Mononuclear cell (primary cell): Measurements from ENCODE around the gene FOXL1. TPM values are rescaled to one million over a fixed set of nuclear protein-coding genes. Genes with fewer than 3 reads are reported as not detected.

Experiments
- H3K27me3 ChIP-seq: 2 replicates; pipeline ENCODE4 v1.6.0; 2011; ENCODE audit warnings: low read length, control low read depth; ENCODE audit not compliant: insufficient read depth
- H3K4me1 ChIP-seq: 2 replicates; pipeline ENCODE4 v1.5.1; 2011; ENCODE audit warnings: mild to moderate bottlenecking, low read length, control low read depth; ENCODE audit not compliant: insufficient read depth
- H3K4me3 ChIP-seq: 2 replicates; pipeline ENCODE4 v1.5.1; 2011; ENCODE audit warnings: mild to moderate bottlenecking, low read length, moderate library complexity
- H3K9me3 ChIP-seq: 2 replicates; pipeline ENCODE4 v1.5.1; 2011; ENCODE audit warnings: low read depth, mild to moderate bottlenecking, control low read depth, low read length
- total RNA-seq: library from RNA; depleted of rRNA; stranded (reverse); fragments of >200 nt; gene quantifications from one replicate; pipeline ENCODE4 v1.2.3, GENCODE V29; 2012

FOXL1 gene
- total RNA-seq, 1 donor: not detected

DNA sequence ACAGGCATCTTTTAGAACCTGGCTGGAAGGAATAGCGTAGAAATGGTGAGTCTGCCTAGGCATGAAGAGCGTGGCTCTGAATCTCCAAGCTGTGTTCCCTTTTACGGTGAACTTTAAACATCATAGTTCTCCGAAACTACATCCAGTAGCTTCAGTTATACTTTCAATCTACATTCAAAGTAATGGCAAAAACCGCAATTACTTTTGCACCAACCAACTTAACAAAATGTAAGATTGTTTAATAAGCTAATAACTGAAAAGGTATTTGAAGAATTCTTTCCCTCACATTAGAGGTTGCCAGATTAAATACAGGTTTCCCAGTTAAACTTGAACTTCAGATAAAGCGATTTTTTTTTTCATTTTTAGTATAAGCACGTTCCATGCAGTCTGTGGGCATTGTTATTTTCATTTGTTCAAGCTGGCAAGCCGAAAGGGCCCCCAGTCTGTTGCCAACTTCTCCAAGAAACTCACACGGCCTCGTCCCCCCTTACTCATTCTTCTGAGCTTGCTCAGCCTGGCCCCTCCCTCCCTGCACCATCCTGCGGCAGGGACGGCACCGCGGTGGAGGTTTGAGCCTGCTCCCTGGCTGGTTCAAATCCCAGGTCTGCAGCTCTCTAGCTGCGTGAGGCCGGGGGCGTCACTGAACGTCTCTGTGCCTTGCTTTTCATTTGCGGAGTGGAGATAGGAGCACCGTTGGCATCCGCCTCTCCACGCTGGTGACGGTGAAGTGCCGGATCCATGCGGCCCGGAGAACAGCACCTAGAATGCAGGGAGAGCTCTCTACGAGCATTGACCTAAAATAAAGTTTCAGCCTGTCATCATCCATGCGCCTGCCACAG, 19.8 kb upstream of the FOXL1 start:
- Histone ChIP-seq H3K4me1 (peaks cover 16% of the 10 kb centered on the region), H3K9me3 (no peaks in the 10 kb centered on the region), H3K4me3 (no peak overlapping the region), H3K27me3 (peaks cover 5% of the 10 kb centered on the region)

DNA sequence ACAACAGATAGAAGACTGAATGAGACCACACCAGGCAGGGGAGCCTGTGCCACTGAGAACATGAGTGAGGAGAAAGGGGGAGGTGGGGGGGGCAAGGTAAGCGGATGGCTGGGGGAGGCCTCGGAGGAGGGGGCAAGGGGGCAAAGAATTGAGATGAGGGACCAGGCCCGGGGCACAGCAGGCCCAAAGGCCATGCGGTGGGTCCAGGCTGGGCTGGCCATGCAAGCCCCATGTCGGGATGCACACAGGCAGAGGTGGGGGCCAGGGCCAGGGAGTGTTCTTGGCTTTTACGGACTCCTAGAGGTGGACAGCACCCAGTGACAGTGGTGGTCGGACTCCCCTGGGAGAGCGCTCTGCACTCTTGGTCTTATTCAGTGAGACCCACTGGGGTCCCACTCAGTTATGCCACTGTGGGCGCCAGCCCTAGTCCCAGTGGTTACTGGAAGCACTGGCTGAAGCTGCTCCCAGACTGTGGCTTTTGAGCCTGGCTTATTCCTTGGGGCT, 18.5 kb upstream of the FOXL1 start:
- no peak overlapping the region for H3K4me3 ChIP-seq
- peaks cover 13% of the 10 kb centered on the region for H3K4me1 ChIP-seq
- H3K27me3 ChIP-seq: peaks cover 15% of the 10 kb centered on the region
- no peaks in the 10 kb centered on the region for H3K9me3 ChIP-seq

DNA sequence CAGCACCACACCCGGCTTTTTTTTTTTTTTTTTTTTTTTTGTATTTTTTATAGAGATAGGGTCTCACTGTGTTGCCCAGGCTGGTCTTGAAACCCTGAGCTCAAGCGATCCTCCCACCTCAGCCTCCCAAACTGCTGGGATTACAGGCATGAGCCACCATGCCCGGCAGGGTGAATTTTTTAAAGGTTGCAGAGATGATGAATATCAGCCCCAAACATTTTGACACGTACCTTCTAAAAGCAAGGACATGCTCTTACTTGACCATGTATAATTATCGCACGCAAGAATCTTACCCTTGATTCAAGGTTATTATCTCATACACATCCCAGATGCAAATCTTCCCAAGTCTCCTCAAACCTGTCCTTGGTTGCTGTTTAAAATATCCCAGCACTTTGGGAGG, 16.0 kb upstream of the FOXL1 start:
- Histone ChIP-seq H3K4me1 (peaks cover 21% of the 10 kb centered on the region), H3K4me3 (no peak overlapping the region), H3K9me3 (no peaks in the 10 kb centered on the region), H3K27me3 (peaks cover 37% of the 10 kb centered on the region)

DNA sequence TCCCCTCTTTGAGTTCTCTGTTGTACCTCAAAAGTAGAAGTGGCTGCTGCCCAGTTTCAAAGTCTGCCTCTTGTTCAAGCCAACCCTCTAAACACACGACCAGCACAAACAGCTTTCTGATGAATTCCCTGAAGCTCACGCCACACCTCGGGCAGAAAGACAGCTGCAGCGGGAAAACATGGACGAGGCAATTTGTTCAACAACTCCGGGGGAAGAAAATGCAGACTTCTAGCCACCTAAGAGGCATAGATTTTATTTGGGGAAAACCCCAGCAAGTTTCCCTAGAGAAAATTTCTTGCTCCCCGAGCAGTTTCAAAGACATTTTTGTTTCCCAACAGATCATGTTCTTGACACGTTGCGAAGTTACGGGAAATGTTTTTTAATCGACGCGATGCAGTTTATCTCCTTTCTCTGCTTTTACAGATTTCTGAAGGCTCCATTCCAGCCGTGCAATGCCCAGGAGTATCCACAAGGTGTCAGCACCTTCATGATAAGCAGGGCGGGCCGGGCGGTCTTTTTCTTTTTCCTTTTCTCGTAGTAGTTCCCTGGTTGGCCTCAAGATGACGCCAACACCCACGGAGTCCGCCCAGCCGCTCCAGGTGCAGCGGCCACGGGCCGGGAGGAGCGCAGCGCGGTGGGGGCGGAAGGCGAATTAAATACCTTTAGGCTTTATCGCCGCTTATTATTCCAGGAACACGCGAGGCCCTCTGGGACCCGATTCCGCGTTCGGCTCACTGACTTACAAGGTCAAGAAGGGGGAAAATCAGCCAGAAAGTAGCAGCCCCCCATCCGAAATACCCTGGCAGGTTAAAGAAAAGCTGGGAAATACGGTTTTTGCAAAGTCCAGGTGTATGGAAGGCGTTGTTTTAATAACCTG, 14.6 kb upstream of the FOXL1 start:
- peaks cover 44% of the 10 kb centered on the region for H3K27me3 ChIP-seq
- no peak overlapping the region for H3K4me3 ChIP-seq
- peaks cover 21% of the 10 kb centered on the region for H3K4me1 ChIP-seq
- H3K9me3 ChIP-seq: no peaks in the 10 kb centered on the region

DNA sequence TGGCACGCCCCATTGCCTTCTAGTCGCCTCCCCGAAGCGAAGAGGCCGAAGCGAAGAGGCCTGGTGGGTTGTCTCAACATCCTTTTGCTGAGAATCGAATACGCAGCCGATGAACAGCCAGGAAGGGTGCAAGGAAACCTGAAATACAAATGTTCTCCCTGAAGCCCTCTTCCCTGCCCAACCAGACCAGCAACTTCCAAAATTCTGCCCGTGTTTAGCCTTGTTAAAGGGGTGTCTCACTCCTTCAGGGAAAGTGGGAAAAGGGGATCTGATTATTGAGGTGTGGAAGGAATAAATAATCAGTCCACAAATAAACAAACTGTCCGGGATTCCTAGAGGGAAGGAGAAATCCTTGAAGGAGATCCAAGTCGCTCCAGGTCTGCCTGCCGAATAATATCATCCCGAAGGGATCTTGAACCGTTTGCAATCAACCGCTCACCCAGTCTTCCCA, 13.1 kb upstream of the FOXL1 start:
- H3K9me3 ChIP-seq: no peaks in the 10 kb centered on the region
- peaks cover 21% of the 10 kb centered on the region for H3K4me1 ChIP-seq
- H3K4me3 ChIP-seq: no peak overlapping the region
- H3K27me3 ChIP-seq: peaks cover 59% of the 10 kb centered on the region

DNA sequence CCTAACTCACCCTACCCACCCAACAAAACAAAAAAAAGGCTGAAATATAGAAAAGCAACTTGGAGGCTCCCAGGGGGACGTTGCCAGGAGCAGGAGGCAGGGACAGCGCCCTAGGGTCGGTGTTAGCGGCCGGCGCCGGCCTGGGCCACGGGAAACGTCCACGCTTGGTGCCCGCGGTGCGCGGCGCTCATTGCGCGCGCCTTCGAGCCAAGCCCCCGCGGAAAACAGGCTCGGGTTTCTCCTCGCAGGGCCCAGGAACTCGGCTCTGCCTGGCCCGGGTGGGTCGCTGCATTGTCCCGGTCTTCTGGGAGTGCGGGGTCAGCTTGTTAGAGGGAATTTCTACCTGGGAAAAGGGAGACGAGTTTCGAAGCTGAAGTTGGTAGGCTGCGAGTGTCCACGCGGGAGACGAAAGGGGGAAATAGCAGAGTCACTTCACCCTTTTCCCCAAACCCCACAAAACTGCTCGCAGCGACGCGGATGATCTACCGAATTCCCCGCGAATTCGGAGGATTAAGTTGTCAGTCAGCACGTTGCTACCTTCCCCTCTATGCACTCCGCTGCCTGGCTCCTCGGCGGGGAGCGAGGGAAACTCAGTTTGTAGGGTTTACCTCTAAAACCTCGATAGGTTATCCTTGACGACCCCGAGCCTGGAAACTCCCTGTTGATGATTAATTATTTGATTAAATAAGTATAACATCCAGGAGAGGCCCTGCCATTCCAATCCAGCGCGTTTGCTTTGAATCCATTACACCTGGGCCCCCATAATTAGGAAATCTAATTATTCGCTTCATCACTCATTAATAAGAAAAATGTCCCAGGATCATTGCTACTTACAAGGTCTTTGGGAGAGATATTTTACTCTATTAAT, 12.5 kb upstream of the FOXL1 start:
- Histone ChIP-seq H3K4me3 (no peak overlapping the region), H3K4me1 (peaks cover 21% of the 10 kb centered on the region), H3K27me3 (peaks cover 66% of the 10 kb centered on the region), H3K9me3 (no peaks in the 10 kb centered on the region)

DNA sequence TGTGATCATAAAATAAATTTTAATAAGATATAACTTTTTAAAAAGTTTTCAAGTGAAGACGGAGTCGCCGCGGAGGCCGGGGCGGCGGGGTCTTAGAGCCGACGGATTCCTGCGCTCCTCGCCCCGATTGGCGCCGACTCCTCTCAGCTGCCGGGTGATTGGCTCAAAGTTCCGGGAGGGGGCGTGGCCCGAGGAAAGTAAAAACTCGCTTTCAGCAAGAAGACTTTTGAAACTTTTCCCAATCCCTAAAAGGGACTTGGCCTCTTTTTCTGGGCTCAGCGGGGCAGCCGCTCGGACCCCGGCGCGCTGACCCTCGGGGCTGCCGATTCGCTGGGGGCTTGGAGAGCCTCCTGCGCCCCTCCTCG, 11.8 kb upstream of the FOXL1 start, which contains the start of gene FOXC2:
Gene FOXC2, plus strand, starts transcription at position 229 of the 365 bp plus-strand sequence. CDS start 507 bp downstream, outside the sequence.
- H3K4me3 ChIP-seq: no peak within 1 kb of the TSS
- H3K9me3 ChIP-seq: no peaks in the 10 kb centered on the region
- peaks cover 21% of the 10 kb centered on the region for H3K4me1 ChIP-seq
- H3K27me3 ChIP-seq: peaks cover 73% of the 10 kb centered on the region

DNA sequence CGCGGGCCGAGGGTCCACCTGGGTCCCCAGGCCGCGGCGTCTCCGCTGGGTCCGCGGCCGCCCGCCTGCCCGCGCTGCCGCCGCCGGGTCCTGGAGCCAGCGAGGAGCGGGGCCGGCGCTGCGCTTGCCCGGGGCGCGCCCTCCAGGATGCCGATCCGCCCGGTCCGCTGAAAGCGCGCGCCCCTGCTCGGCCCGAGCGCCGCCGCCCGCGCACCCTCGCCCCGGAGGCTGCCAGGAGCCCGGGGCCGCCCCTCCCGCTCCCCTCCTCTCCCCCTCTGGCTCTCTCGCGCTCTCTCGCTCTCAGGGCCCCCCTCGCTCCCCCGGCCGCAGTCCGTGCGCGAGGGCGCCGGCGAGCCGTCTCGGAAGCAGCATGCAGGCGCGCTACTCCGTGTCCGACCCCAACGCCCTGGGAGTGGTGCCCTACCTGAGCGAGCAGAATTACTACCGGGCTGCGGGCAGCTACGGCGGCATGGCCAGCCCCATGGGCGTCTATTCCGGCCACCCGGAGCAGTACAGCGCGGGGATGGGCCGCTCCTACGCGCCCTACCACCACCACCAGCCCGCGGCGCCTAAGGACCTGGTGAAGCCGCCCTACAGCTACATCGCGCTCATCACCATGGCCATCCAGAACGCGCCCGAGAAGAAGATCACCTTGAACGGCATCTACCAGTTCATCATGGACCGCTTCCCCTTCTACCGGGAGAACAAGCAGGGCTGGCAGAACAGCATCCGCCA, 11.2 kb upstream of the FOXL1 start:
- peaks cover 21% of the 10 kb centered on the region for H3K4me1 ChIP-seq
- no peaks in the 10 kb centered on the region for H3K9me3 ChIP-seq
- H3K4me3 ChIP-seq: no peak overlapping the region
- H3K27me3 ChIP-seq: peaks cover 78% of the 10 kb centered on the region

DNA sequence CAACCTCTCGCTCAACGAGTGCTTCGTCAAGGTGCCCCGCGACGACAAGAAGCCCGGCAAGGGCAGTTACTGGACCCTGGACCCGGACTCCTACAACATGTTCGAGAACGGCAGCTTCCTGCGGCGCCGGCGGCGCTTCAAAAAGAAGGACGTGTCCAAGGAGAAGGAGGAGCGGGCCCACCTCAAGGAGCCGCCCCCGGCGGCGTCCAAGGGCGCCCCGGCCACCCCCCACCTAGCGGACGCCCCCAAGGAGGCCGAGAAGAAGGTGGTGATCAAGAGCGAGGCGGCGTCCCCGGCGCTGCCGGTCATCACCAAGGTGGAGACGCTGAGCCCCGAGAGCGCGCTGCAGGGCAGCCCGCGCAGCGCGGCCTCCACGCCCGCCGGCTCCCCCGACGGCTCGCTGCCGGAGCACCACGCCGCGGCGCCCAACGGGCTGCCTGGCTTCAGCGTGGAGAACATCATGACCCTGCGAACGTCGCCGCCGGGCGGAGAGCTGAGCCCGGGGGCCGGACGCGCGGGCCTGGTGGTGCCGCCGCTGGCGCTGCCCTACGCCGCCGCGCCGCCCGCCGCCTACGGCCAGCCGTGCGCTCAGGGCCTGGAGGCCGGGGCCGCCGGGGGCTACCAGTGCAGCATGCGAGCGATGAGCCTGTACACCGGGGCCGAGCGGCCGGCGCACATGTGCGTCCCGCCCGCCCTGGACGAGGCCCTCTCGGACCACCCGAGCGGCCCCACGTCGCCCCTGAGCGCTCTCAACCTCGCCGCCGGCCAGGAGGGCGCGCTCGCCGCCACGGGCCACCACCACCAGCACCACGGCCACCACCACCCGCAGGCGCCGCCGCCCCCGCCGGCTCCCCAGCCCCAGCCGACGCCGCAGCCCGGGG, 10.4 kb upstream of the FOXL1 start:
- peaks cover 81% of the 10 kb centered on the region for H3K27me3 ChIP-seq

DNA sequence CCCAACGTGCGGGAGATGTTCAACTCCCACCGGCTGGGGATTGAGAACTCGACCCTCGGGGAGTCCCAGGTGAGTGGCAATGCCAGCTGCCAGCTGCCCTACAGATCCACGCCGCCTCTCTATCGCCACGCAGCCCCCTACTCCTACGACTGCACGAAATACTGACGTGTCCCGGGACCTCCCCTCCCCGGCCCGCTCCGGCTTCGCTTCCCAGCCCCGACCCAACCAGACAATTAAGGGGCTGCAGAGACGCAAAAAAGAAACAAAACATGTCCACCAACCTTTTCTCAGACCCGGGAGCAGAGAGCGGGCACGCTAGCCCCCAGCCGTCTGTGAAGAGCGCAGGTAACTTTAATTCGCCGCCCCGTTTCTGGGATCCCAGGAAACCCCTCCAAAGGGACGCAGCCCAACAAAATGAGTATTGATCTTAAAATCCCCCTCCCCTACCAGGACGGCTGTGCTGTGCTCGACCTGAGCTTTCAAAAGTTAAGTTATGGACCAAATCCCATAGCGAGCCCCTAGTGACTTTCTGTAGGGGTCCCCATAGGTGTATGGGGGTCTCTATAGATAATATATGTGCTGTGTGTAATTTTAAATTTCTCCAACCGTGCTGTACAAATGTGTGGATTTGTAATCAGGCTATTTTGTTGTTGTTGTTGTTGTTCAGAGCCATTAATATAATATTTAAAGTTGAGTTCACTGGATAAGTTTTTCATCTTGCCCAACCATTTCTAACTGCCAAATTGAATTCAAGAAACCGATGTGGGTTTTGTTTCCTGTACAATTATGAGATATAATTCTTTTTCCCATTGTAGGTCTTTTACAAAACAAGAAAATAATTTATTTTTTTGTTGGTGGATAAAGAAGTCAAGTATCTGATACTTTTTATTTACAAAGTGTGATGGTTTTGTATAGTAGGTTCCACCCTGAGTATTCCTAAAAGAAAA, 9.4 kb upstream of the FOXL1 start:
- Histone ChIP-seq H3K4me1 (peaks cover 17% of the 10 kb centered on the region), H3K27me3 (peaks cover 75% of the 10 kb centered on the region), H3K9me3 (no peaks in the 10 kb centered on the region), H3K4me3 (no peak overlapping the region)

More for the DNA sequence above, 10.4 kb upstream of the FOXL1 start:
- H3K4me1 ChIP-seq: peaks cover 21% of the 10 kb centered on the region
- no peaks in the 10 kb centered on the region for H3K9me3 ChIP-seq
- no peak overlapping the region for H3K4me3 ChIP-seq

DNA sequence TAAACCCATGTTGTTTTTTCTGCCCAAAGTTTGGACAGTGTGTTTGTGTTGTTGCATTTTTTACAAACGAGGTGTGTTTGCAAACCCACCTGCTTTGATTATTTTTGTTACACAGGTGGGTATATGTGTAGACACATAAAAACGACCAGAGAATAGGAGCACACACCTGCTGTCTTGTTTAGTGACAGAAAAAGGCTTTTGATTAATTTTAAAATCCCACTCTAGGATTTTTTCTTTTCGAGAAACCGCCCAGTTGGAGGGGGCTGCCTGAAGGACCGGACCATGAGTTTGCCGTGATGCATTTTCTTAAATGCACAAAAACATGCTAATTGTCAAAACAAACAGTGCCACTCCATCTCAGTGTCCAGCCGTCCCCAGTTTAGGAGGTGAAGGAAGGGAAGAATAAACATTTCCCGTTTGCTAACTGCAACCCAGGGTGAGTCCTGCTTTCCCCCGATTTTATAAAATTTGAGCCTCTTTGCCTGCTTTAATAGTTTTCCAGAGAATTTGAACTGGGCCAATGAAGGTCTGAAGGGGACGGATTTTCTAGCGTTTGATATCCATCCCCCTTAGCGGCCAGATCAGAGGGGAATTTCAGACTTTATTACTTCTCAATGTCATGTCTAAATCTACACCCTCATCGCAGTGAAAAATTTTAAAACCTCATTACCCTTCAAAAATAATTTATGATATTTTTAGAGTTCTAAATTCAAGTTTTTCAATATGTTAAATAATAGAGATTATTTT, 8.5 kb upstream of the FOXL1 start:
- Histone ChIP-seq H3K27me3 (peaks cover 71% of the 10 kb centered on the region), H3K4me3 (no peak overlapping the region), H3K9me3 (no peaks in the 10 kb centered on the region), H3K4me1 (peaks cover 13% of the 10 kb centered on the region)
